SJSA1 (cell line): ENCODE results near the gene PI4KA. TPM values are rescaled to one million over a fixed set of nuclear protein-coding genes. Genes with fewer than 3 reads are reported as not detected.
"Not testable (repeated sequence)": the region's sequence is repeated elsewhere in the genome, so short reads cannot be mapped to it uniquely, and the experiment has no call there.

Experiments used
- DNase-seq, 2 experiments: peaks; one replicate each; pipeline ENCODE4 v3.0.0-alpha.2; 2015 to 2020; ENCODE audit warnings: low spot score in 2 of 2, low read depth in 1 of 2
- H3K27ac ChIP-seq: fragments of 250-450 bp; sonication (Bioruptor Pico); 2 replicates; pipeline ENCODE4 v1.5.1; 2020; ENCODE audit warnings: mild to moderate bottlenecking, moderate library complexity
- H3K27me3 ChIP-seq: fragments of 250-450 bp; sonication (Bioruptor Pico); replicated peaks from 2 replicates; pipeline ENCODE4 v1.5.1; 2020; ENCODE audit warnings: mild to moderate bottlenecking, moderate library complexity
- H3K36me3 ChIP-seq: fragments of 250-450 bp; sonication (Bioruptor Pico); 2 replicates; pipeline ENCODE4 v1.5.1; 2020; ENCODE audit warnings: mild to moderate bottlenecking
- H3K4me1 ChIP-seq: fragments of 250-450 bp; sonication (Bioruptor Pico); replicated peaks from 2 replicates; pipeline ENCODE4 v1.6.1; 2021; ENCODE audit warnings: mild to moderate bottlenecking
- H3K4me3 ChIP-seq: fragments of 250-450 bp; sonication (Bioruptor Pico); 2 replicates; pipeline ENCODE4 v1.5.1; 2020; ENCODE audit warnings: mild to moderate bottlenecking
- H3K9me3 ChIP-seq: fragments of 250-450 bp; sonication (Bioruptor Pico); replicated peaks from 2 replicates; pipeline ENCODE4 v1.5.1; 2020; ENCODE audit warnings: mild to moderate bottlenecking
- total RNA-seq: library from RNA; depleted of rRNA; stranded (reverse); fragments of >200 nt; shearing (Covaris generic); gene quantifications from 2 replicates; pipeline ENCODE4 v1.2.3, GENCODE V29; 2014

PI4KA gene
- total RNA-seq, 1 experiment from 2014 or later: 29.6 TPM

DNA sequence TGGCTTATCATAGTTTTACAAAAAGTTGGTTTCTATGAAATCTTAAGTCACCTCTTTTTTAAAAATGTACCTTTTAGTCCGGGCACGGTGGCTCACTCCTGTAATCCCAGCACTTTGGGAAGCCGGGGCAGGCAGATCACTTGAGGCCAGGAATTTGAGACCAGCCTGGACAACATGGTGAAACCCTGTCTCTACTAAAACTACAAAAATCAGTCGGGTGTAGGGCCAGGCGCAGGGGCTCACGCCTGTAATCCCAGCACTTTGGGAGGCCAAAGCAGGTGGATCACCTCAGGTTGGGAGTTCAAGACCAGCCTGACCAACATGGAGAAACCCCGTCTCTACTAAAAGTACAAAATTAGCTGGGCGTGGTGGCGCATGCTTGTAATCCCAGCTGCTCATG, 158.8 kb downstream of the PI4KA start:
- H3K4me1 ChIP-seq, H3K36me3 ChIP-seq, H3K27ac ChIP-seq, H3K4me3 ChIP-seq, H3K27me3 ChIP-seq, DNase-seq, H3K9me3 ChIP-seq: not testable (repeated sequence)

DNA sequence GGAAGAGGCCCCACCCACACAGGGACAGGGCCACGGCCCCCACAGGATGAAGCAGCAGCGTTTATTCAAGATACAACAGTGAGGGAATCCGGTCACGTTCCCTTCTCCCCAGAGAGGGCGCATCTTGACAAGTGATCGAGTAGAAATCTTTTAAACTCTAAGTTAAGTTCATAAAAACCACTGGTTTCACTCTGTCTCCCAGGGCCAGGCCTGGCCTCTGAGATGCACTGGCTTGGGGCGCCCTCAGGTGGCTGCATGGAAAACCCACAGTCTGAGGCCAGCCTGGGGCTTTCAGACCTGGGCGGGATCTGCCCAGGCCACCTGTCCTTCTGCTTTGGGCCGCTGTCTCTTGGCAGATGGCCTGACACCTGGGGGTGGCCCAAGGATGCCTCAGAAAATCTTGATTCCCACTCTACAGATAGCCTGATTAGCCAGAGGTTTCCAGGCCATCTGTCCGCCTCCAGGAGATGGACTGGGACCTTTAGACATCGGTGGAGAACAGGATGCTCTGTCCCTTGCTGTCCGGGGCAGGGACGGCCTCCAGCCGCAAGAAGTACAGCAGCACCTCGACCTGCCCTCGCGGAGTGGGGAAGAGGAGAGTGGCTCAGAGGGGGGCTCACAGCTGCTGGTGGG, 161.0 kb downstream of the PI4KA start:
- not testable (repeated sequence) for H3K27me3 ChIP-seq, H3K4me1 ChIP-seq, H3K9me3 ChIP-seq, H3K27ac ChIP-seq, H3K36me3 ChIP-seq, H3K4me3 ChIP-seq
- DNase-seq: peak; percentile 77 to 82

DNA sequence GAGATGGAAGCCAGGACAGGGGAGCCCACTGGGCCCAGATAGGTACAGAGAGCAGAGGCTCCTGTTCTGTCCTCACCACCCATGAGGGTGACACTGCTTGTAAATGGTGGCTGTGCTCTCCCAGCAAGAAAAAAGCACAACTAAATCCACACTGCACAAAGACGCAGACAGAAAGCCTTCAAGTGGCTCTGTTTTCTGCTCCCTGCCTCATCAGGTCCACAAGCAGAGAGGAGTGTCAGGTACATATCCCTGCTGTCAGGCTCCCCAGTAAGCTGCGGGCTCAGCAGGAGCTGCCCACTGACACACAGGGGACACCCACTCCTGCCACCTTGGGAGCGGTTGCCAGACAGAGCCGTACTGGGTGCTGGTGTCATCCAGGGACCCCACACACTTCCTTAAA, 162.6 kb downstream of the PI4KA start:
- H3K9me3 ChIP-seq, H3K27me3 ChIP-seq, H3K4me1 ChIP-seq, DNase-seq, H3K4me3 ChIP-seq, H3K27ac ChIP-seq, H3K36me3 ChIP-seq: not testable (repeated sequence)

DNA sequence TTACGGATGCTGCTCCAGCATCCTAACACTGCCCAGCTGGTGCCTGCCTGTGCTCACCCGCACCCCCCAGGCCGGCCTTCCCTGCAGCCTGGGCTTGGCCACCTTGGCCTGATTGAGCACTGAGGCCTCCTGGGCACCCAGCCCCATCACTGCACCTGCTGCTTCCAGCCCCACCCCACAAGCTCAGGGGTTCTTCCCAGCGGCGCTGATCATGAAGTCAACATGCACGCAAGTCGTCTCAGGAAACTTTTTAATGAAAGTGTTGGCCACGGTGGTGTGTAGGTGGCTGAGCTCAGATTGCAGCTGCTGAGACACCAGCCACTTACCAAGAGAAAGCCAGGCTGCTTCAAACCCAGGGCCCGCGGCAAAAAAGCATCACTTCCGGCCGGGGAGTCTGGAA, 163.4 kb downstream of the PI4KA start:
- not testable (repeated sequence) for H3K36me3 ChIP-seq, H3K9me3 ChIP-seq, H3K4me1 ChIP-seq

DNA sequence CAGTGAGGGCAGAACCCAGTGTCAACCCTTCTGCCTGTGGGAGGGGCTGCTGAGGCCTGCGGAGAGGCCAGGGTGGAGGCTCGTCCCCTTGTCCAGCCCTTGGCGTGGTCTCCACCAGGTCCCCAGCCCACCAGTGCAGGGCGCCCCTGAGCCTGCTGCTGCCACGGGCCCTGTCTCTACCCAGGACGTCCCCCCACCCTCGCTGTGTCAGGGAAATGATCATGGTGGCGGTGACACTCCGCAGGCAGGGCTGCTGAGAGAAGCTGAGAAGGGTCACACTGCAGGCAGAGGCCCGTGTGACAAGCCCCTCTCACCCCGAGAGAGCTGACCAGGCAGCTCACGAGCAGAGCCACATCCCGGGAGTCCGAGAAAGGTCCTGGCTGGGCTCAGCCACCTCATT, 164.4 kb downstream of the PI4KA start:
- H3K4me1 ChIP-seq, H3K27me3 ChIP-seq, H3K27ac ChIP-seq, H3K9me3 ChIP-seq, H3K36me3 ChIP-seq, DNase-seq, H3K4me3 ChIP-seq: not testable (repeated sequence)

More for the DNA sequence above, 163.4 kb downstream of the PI4KA start:
- H3K27ac ChIP-seq, H3K4me3 ChIP-seq, H3K27me3 ChIP-seq, DNase-seq: not testable (repeated sequence)

DNA sequence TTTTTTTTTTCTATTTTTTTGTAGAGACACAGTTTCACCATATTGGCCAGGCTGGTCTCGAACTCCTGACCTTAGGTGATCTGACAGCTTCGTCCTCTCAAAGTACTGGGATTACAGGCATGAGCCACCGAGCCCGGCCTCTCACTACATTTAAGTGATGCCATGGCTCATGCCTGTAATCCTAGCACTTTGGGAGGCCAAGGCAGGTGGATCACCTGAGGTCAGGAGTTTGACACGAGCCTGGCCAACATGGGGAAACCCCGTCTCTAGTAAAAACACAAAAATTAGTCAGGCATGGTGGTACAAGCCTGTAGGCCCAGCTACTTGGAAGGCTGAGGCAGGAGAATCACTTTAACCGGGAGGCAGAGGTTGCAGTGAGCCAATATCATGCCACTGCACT, 165.7 kb downstream of the PI4KA start:
- H3K9me3 ChIP-seq, H3K27ac ChIP-seq, H3K36me3 ChIP-seq, H3K4me3 ChIP-seq, H3K4me1 ChIP-seq, DNase-seq, H3K27me3 ChIP-seq: not testable (repeated sequence)

DNA sequence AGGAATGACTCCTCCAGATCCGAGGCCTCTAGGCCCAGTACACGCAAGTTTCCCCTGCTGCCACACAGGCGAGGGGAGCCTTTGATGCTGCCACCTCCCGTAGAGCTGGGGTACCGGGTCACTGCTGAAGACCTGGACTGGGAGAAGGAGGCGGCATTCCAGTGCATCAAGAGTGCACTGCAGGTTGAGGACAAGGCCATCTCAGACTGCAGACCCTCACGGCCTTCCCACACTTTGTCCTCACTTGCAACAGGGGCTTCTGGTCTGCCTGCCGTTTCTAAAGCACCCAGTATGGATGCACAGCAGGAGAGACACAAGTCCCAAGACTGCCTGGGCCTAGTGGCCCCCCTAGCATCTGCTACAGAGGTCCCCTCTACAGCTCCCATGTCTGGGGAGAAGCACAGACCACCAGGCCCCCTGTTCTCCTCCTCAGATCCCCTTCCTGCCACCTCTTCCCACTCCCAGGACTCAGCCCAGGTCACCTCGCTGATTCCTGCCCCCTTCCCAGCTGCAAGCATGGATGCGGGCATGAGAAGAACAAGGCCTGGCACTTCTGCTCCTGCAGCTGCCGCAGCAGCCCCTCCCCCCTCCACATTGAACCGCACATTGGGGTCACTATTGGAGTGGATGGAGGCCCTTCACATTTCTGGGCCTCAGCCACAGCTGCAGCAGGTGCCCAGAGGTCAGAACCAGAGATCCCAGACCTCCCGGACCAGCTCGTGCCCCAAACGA, 167.9 kb downstream of the PI4KA start:
- not testable (repeated sequence) for H3K27me3 ChIP-seq, H3K4me3 ChIP-seq, H3K36me3 ChIP-seq, H3K4me1 ChIP-seq, DNase-seq, H3K9me3 ChIP-seq, H3K27ac ChIP-seq

DNA sequence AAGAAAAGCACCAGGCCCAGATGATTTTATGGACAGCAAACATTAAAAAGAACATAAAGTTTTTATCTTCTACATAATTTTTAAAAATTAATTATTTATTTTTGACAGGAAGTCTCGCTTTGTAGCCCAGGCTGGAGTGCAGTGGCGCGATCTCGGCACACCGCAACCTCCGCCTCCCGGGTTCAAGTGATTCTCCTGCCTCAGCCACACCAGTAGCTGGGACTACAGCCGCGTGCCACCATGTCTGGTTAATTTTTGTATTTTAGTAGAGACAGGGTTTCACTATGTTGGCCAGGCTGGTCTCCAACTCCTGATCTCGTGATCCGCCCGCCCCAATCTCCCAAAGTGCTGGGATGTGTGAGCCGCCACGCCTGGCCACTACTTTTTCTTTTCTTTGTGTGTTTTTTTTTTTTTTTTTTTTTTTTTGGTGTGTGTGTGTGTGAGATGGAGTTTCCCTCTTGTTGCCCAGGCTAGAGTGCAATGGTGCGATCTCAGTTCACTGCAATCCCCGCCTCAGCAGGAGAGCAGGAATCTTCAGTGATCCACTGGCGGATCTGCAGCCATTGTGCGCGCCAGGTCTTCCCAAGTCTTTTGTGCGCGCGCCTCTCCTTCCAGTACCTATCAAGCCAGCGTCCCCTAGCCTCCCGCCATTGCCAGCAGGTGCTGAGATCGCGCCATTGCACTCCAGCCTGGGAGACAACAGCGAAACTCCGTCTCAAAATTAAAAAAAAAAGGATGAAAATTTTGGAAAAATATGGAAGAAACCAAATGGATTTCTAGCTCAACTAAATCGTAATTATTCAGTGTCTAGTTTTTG, 171.0 kb downstream of the PI4KA start:
- not testable (repeated sequence) for H3K36me3 ChIP-seq, H3K27ac ChIP-seq, DNase-seq, H3K9me3 ChIP-seq, H3K4me1 ChIP-seq, H3K4me3 ChIP-seq, H3K27me3 ChIP-seq

DNA sequence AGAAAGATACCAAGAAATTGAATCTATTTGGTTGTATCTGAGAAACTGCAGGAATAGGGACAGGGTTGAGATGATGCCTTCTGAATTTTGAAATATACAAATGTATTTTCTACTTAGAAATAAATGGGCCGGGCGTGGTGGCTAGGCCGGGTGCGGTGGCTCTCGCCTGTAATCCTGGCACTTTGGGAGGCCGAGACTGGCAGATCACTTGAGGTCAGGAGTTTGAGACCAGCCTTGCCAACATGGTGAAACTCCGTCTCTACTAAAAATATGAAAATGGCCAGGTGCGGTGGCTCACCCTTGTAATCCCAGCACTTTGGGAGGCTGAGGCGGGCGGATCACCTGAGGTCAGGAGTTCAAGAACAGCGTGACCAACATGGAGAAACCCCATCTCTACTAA, 172.8 kb downstream of the PI4KA start:
- not testable (repeated sequence) for H3K36me3 ChIP-seq, H3K4me3 ChIP-seq, H3K27ac ChIP-seq, H3K27me3 ChIP-seq, H3K9me3 ChIP-seq, DNase-seq, H3K4me1 ChIP-seq

DNA sequence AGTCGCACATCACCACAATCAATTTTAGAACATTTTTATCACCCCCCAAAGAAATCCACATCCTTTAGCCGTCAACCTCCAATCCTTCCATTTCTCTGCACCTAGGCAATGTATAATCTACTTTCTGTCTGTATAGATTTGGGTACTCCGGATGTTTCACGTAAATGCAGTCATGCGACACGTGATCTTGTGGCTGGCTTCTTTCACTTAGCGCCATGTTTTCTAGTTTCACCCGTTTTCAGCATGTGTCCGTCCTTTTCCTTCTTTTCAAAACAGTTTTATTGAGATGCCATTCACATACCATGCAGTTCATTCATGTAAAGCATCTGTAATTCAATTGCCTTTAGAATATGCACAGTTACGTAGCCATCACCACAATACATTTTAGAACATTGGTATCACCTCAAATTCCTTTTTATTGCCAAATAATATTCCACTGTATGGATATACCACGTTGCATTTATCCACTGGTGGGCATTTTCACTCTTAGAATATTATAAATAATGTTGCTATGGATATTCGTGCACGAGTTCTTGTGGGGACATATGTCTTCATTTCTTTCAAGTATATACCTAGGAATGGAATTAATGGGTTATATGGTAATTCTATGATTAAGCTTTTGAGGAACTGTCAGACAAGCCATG, 179.7 kb downstream of the PI4KA start:
- not testable (repeated sequence) for H3K4me3 ChIP-seq, H3K9me3 ChIP-seq, H3K27me3 ChIP-seq, H3K27ac ChIP-seq, DNase-seq, H3K4me1 ChIP-seq, H3K36me3 ChIP-seq

DNA sequence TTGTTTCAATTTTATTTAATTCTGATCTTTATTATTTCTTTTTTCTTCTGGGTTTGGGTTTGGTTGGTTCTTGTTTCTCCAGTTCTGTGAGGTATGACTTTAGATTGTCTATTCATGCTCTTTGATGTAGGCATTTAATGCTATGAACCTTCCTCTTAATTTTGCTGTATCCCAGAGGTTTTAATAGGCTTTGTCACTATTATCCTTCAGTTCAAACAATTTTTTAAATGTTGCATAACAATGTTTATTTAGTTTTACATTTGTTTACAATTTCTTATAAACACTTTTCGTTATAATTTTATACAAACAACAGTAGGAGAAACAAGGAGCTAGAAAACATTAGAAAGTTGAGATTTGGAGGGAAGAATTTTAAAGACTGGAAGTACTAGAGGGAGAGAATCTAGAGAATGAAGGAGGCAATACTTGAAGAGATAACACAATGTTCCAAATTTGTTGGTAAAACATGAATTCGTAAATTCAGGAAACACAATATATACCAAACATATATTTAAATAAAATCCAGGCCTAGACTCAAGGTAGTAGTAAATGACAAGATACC, 180.8 kb downstream of the PI4KA start:
- peaks cover 5% of the 10 kb centered on the region for H3K27me3 ChIP-seq
- H3K9me3 ChIP-seq: no peaks in the 10 kb centered on the region
- no peak for DNase-seq
- H3K4me1 ChIP-seq: no peaks in the 10 kb centered on the region
- H3K27ac ChIP-seq: no peak overlapping the region
- H3K4me3 ChIP-seq: no peak overlapping the region
- no peaks in the 10 kb centered on the region for H3K36me3 ChIP-seq

DNA sequence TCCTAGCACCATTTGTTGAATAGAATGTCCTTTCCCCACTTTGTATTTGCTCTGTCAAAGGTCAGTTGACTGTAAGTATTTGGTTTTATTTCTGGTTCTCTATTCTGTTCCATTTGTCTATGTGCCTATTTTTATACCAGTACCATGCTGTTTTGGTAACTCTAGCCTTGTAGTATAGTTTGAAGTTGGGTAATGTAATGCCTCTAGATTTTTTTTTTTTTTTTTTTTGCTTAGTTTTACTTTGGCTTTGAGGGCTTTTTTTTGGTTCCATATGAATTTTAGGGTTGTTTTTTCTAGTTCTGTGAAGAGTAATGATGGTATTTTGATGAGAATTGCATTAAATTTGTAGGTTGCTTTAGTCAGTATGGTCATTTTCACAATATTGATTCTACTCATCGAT, 183.0 kb downstream of the PI4KA start:
- H3K27ac ChIP-seq, H3K4me3 ChIP-seq, H3K4me1 ChIP-seq, H3K9me3 ChIP-seq, DNase-seq, H3K36me3 ChIP-seq, H3K27me3 ChIP-seq: not testable (repeated sequence)

DNA sequence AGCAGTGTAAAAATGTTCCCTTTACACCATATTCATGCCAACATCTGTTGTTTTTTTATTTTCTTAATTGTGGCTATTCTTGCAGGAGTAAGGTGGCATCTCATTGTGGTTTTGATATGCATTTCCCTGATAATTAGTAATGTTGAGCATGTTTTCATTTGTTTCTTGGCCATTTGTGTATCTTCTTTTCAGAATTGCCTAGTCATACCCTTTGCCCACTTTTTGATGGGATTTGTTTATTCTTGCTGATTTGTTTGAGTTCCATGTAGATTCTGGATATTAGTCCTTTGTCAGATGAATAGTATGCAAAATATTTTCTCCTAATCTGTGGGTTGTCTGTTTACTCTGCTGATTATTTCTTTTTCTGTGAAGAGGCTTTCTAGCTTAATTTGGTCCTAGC, 183.6 kb downstream of the PI4KA start:
- Histone ChIP-seq H3K27ac (no peak overlapping the region), H3K36me3 (no peaks in the 10 kb centered on the region), H3K9me3 (no peaks in the 10 kb centered on the region), H3K27me3 (peaks cover 5% of the 10 kb centered on the region), H3K4me1 (no peaks in the 10 kb centered on the region), H3K4me3 (no peak overlapping the region)
- no peak for DNase-seq
